Activated T-cell treated with anti-CD3 and anti-CD28 coated beads for 4 hours (primary cell): ENCODE data around the gene KCNN1.
"Not testable (repeated sequence)": the region's sequence is repeated elsewhere in the genome, so short reads cannot be mapped to it uniquely, and the experiment has no call there.

ENCODE experiments used
- DNase-seq: peaks from one replicate; pipeline ENCODE4 v3.0.0-alpha.2; 2020

KCNN1 gene

GRCh38 chr19:17966550-17967256 is at the start of gene KCNN1:
Gene KCNN1, plus strand, starts transcription at chr19:17967107. Its CDS starts 6,782 bp downstream, at chr19:17973889.
- no peak for DNase-seq

DNA sequence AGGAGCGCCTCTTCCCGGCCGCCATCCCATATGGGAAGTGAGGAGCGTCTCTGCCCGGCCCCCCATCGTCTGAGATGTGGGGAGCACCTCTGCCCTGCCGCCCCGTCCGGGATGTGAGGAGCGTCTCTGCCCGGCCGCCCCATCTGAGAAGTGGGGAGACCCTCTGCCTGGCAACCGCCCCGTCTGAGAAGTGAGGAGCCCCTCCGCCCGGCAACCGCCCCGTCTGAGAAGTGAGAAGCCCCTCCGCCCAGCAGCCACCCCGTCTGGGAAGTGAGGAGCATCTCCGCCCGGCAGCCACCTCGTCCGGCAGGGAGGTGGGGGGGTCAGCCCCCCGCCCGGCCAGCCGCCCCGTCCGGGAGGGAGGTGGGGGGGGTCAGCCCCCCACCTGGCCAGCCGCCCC is 48.8 kb upstream of the KCNN1 start:
- not testable (repeated sequence) for DNase-seq

- not testable (repeated sequence) for DNase-seq
These were observed 47.8 kb upstream of the KCNN1 start for GRCh38 chr19:17919122-17919521.

GRCh38 chr19:17920527-17920926 is 46.4 kb upstream of the KCNN1 start:
- DNase-seq: no peak

- no peak for DNase-seq
These were observed 44.8 kb upstream of the KCNN1 start for GRCh38 chr19:17922138-17922537.

DNA sequence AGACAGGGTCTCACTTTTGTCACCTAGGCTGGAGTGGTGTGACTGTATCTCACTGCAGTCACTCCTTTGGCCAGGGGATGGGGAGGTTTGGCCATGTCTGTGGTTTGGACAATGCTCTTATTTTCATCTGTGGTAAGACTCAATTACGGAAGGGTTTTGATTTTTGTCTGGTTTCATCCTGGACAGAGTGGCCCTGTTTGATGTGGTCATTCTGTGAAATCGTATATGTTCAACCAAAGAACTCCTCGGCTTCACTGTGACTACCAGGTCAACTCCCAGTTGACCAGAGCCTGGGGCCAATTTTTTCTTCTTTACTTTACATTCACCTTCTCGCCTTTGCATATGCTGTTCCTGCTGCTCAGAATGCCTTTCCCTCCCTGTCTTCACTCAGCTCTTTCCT is 40.9 kb upstream of the KCNN1 start:
- no peak for DNase-seq

- no peak for DNase-seq
These were observed 37.9 kb upstream of the KCNN1 start for GRCh38 chr19:17929056-17929455.

- DNase-seq: no peak
These were observed 35.2 kb upstream of the KCNN1 start for GRCh38 chr19:17931532-17932191.

DNA sequence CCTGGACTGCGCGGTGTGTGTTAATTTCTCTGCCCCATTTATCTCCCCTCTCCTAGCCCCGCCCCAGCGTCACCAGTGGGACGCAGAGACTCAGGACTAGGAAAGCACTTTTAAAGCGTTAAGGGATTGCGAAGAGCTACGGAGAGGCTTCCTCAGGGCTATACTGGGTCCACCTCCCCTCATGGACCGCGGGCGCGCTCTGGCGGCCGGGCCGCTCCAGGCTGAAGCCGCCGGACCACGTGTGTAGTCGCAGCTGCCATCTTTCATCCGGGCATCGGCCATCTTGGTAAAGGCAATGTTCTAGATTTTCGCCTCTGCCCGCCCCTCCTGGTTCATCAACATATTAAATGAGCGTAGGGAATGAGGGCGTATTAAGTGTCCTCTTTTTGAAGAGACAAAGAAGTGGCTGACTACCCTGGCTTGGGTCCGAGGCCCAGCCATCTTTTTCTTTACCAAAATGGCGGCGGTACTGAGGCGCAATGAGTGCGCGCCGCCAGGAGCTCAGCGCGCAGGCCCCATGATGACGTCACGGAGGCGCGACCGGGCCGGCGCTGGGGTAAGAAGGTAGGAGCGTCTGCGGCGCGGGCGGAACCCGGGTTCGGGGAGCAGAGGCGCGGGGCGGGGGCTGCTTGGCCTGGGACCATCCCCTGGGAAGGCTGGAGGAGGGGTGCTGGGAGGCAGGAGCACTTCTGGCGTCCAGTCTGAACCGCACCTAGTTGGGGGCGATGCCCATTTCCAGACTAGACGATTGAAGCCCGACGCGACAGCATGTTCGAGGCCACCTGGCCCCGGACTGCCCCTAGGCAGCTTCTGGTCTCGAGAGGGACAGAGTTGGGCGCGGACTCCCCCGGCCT is 34.2 kb upstream of the KCNN1 start, which contains the start of gene CCDC124:
Gene CCDC124, plus strand, starts transcription at position 531 of the 854 bp plus-strand sequence. CDS start 3,406 bp downstream, outside the sequence.
- DNase-seq: peak; percentile 88

GRCh38 chr19:17933414-17934129 is 33.3 kb upstream of the KCNN1 start:
- no peak for DNase-seq

- DNase-seq: no peak
These were observed 30.5 kb upstream of the KCNN1 start for GRCh38 chr19:17936379-17936778.

DNA sequence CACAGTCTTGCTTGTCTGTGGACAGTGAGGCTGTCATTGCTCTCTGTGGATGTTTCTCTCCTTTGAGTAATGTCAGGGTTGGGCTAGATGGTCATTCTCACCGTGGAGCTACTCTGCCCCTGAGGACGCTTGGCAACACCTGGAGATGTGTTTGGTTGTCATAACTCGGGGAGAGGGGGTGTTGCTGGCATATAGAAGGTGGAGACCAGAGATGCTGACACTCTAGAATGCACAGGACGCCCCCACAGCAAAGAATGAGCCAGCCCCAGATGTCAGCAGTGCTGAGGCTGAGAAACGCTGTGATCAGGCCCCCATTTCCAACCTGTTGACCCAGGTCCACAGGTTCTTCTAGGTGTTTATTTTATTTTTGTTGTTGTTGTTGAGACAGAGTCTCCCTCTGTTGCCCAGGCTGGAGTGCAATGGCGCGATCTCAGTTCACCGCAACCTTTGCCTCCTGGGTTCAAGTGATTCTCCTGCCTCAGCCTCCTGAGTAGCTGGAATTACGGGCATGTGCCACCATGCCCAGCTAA is 29.5 kb upstream of the KCNN1 start:
- no peak for DNase-seq

DNA sequence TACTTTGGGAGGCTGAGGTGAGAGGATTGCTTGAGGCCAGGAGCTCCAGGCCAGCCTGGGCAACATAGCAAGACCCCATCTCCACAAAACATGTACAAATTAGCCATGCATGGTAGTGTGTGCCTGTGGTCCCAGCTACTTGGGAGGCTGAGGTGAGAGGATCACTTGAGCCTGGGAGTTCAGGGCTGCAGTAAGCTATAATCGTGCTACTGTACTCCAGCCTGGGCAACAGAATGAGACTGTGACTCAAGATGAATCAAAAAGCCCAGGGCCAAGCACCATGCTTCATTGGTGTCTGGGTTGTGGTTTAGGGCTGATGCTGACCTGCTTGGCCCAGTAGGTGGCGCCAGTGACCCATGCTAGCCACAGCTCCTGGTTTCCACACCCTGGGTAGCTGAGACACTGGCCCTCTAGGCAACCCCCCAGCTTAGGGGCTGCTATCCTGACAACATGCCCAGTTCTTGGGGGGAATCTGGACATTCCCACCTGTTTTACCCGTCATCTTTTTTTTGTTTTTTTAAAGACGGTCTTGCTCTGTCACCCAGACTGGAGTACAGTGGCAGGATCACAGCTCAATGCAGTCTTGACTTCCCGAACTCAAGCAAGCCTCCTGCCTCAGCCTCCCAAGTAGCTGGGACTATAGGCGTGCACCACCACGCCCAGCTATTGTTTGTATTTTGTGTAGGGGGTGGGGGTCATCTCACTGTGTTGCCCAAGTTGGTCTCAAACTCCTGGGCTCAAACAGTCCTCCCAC is 28.6 kb upstream of the KCNN1 start:
- DNase-seq: peak; percentile 74

DNA sequence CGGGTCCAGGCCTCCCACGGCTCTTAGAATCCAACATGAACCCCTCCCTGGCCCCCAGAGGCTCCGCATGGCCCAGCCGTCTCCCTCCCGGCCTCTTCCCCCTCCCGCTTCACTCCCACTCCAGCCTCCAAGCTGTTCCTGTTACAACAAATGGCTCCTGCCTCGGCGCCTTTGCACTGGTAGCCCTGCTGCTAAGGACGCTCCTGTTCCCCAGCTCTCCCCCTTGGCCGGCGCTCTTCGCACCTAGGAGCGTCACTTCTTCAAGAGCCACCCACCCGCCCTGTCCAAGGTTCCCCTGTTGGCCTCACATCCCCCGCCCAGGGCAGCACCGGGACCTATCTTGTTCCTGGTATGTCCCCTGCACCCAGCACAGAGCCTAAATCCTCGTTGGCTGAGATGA is 24.7 kb upstream of the KCNN1 start:
- DNase-seq: no peak

- DNase-seq: no peak
These were observed 24.2 kb upstream of the KCNN1 start for GRCh38 chr19:17942582-17943273.

DNA sequence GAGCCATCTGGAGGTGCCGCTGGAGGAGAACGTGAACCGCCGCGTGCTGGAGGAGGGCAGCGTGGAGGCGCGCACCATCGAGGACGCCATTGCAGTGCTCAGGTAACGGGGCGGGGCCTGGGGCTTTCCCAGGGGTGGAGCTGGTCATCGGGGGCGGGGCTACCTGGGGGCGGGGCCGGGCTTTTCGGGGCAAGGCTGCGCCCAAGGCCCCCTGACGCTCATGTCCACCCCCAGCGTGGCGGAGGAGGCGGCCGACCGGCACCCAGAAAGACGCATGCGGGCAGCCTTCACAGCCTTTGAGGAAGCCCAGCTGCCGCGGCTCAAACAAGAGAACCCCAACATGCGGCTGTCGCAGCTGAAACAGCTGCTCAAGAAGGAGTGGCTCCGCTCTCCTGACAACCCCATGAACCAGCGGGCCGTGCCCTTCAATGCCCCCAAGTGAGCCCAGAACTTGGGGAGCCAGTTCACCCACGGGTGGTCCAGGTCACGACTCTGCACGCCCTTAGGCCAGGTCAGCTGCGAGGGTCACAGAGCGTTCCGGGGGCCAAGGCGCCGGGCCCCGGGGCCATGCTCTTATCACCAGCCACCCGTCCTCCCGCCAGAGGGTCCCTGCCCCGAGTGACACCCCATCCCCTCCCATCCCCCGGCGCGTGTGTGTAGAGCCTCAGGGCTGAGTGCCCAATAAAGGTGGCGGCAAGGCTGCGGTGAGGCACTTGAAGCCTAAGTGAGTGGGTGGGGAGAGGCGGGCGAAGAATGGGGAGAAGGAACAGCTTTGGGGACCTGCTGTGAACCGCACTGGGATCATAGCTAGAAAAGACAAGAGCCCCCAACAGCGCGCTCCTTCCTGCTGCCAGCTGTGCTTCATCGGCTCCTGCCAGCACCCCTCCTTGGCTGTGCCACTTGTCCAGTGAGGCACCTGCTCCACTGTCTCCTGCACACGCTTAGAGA is 23.4 kb upstream of the KCNN1 start:
- no peak for DNase-seq

DNA sequence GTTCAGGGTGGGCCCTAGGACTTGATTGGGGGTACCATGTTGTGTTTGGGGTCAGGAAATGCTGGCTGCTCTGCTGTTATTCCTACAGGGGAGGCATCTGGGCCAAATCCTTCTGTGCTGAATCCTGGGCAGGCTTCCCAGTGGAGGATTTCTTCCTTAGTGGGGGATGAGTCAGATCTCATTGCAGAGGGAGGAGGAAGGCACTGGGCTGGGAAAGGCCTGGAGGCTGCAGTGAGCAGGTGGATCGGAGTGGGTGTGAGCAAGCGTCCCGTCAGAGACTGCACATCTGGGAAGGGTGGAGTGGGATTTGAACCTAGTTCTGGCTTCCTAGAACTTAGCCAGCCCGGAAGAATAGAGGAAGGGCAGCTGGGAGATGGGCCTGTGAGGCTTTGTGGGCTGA is 22.6 kb upstream of the KCNN1 start:
- no peak for DNase-seq

GRCh38 chr19:17946965-17947784 is 19.7 kb upstream of the KCNN1 start:
- no peak for DNase-seq
